ENCODE data around the gene CELF5.

CELF5 gene

GRCh38 chr19:3266792-3267514, 42.5 kb downstream of the CELF5 start (continued):
- TF ChIP-seq ZNF626 (tag by site-specific recombination; IDR thresholded peaks at IDR 0.05) (no peak), ZNF621 (tag by site-specific recombination; IDR thresholded peaks at IDR 0.05) (no peak), SP7 (tag by site-specific recombination; IDR thresholded peaks at IDR 0.05) (peak; percentile 36; the same call in 1 of the 2 replicates), ZNF175 (tag by site-specific recombination; IDR thresholded peaks at IDR 0.05) (no peak), ZNF791 (tag by site-specific recombination; IDR thresholded peaks at IDR 0.05) (no peak), ZNF548 (tag by site-specific recombination; IDR thresholded peaks at IDR 0.05) (no peak), EGR2 (tag by site-specific recombination; IDR thresholded peaks at IDR 0.05; ENCODE audit: low read depth) (peak; percentile 31; the same call in 1 of the 2 replicates), ZBTB26 (tag by site-specific recombination; optimal IDR thresholded peaks at IDR 0.05) (peak; percentile 21), ZNF221 (tag by site-specific recombination; IDR thresholded peaks at IDR 0.05; ENCODE audit: borderline replicate concordance) (no peak), OSR2 (tag by site-specific recombination; IDR thresholded peaks at IDR 0.05) (0 out of 2 replicates have a peak, but pooled peaks have one; percentile 13), ZBTB17 (tag by site-specific recombination; IDR thresholded peaks at IDR 0.05) (no peak), ZNF544 (tag by site-specific recombination; IDR thresholded peaks at IDR 0.05) (no peak), GLIS2 (tag by site-specific recombination; IDR thresholded peaks at IDR 0.05) (peak; percentile 33; the same call in 1 of the 2 replicates), ZNF335 (tag by site-specific recombination; conservative IDR thresholded peaks at IDR 0.05) (no peak), ZNF488 (tag by site-specific recombination; IDR thresholded peaks at IDR 0.05) (no peak), ATF2 (tag by site-specific recombination; IDR thresholded peaks at IDR 0.05; ENCODE audit: low read depth) (no peak), ZBTB1 (tag by site-specific recombination; IDR thresholded peaks at IDR 0.05) (no peak), PRDM4 (tag by site-specific recombination; IDR thresholded peaks at IDR 0.05) (no peak), MEIS1 (CRISPR knock-in tag; IDR thresholded peaks at IDR 0.05; ENCODE audit: borderline replicate concordance) (no peak), BCL11B (tag by site-specific recombination; IDR thresholded peaks at IDR 0.05; ENCODE audit: low read depth) (no peak), ZNF600 (tag by site-specific recombination; IDR thresholded peaks at IDR 0.05) (0 out of 2 replicates have a peak, but pooled peaks have one; percentile 13)
- TF ChIP-seq, protein P1, sequence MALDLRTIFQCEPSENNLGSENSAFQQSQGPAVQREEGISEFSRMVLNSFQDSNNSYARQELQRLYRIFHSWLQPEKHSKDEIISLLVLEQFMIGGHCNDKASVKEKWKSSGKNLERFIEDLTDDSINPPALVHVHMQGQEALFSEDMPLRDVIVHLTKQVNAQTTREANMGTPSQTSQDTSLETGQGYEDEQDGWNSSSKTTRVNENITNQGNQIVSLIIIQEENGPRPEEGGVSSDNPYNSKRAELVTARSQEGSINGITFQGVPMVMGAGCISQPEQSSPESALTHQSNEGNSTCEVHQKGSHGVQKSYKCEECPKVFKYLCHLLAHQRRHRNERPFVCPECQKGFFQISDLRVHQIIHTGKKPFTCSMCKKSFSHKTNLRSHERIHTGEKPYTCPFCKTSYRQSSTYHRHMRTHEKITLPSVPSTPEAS (tag by site-specific recombination; IDR thresholded peaks at IDR 0.05), result peak; percentile 82
- TF ChIP-seq, protein P2, sequence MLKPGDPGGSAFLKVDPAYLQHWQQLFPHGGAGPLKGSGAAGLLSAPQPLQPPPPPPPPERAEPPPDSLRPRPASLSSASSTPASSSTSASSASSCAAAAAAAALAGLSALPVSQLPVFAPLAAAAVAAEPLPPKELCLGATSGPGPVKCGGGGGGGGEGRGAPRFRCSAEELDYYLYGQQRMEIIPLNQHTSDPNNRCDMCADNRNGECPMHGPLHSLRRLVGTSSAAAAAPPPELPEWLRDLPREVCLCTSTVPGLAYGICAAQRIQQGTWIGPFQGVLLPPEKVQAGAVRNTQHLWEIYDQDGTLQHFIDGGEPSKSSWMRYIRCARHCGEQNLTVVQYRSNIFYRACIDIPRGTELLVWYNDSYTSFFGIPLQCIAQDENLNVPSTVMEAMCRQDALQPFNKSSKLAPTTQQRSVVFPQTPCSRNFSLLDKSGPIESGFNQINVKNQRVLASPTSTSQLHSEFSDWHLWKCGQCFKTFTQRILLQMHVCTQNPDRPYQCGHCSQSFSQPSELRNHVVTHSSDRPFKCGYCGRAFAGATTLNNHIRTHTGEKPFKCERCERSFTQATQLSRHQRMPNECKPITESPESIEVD (tag by site-specific recombination; IDR thresholded peaks at IDR 0.05), result no peak
- TF ChIP-seq, protein P3, sequence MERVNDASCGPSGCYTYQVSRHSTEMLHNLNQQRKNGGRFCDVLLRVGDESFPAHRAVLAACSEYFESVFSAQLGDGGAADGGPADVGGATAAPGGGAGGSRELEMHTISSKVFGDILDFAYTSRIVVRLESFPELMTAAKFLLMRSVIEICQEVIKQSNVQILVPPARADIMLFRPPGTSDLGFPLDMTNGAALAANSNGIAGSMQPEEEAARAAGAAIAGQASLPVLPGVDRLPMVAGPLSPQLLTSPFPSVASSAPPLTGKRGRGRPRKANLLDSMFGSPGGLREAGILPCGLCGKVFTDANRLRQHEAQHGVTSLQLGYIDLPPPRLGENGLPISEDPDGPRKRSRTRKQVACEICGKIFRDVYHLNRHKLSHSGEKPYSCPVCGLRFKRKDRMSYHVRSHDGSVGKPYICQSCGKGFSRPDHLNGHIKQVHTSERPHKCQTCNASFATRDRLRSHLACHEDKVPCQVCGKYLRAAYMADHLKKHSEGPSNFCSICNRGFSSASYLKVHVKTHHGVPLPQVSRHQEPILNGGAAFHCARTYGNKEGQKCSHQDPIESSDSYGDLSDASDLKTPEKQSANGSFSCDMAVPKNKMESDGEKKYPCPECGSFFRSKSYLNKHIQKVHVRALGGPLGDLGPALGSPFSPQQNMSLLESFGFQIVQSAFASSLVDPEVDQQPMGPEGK (tag by site-specific recombination; IDR thresholded peaks at IDR 0.05), result peak; percentile 64
